Measurements from ENCODE around the gene MRPL10. TPM values are rescaled to one million over a fixed set of nuclear protein-coding genes. Genes with fewer than 3 reads are reported as not detected.

MRPL10 gene
- total RNA-seq, 1 experiment from 2014 or later = 112 TPM

DNA sequence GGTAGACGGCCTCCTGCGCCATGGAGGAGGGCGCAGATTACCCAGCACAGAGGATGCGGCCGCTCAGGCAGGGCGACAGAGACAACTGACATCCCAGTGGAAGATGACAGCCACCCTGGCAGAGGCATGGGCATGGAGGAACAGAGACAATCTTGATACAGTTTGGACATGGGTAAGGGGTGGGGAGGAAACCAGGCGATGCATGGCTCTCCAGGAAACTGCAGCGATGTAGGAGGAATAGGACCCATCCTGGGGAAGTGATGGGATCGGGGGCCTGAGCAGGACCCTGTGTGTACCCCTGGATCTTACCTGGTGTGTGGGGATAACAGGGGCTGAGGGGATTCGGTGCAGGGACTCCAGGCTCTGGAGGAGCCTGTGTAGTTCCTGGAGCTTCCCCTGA is 14.4 kb downstream of the MRPL10 start:
- Histone ChIP-seq H3K27ac (ENCODE audit: low read depth, low read length) (no peak overlapping the region), H3K79me2 (ENCODE audit: insufficient read depth, low read length) (no peaks in the 10 kb centered on the region), H3K9ac (ENCODE audit: low read length) (no peak overlapping the region), H2AFZ (ENCODE audit: low read depth, low read length, poor library complexity, severe bottlenecking) (no peak overlapping the region), H3K4me2 (ENCODE audit: low read length) (no peak overlapping the region), H3K4me3 (replicated peaks in 1 of 2; ENCODE audit: low read depth in 1 of 2, low read length in 2 of 2) (no peak overlapping the region), H3K4me1 (ENCODE audit: control insufficient read depth in 1 of 2, insufficient read depth in 2 of 2, low read length in 2 of 2) (peaks cover 12 to 23% of the 10 kb centered on the region in 2 experiments), H3K9me3 (ENCODE audit: control insufficient read depth in 1 of 2, insufficient read depth in 1 of 2, low read depth in 1 of 2, low read length in 2 of 2) (no peaks in the 10 kb centered on the region), H4K20me1 (ENCODE audit: insufficient read depth) (no peaks in the 10 kb centered on the region), H3K36me3 (ENCODE audit: control insufficient read depth in 1 of 2, insufficient read depth in 2 of 2, low read length in 2 of 2) (peaks cover 0 to 2% of the 10 kb centered on the region in 2 experiments; a peak in 2 of 4 replicates), H3K27me3 (ENCODE audit: insufficient read depth, low read length) (no peaks in the 10 kb centered on the region), H3K9me2 (ENCODE audit: insufficient read depth) (no peaks in the 10 kb centered on the region)
- ATAC-seq = no peak
- BruUV-seq (replicated peaks) = no TSS peak
- intact Hi-C loops (cut with micrococcal nuclease) = no loop called here
- CTCF ChIA-PET = no interaction called here
- RAD21 ChIA-PET (ENCODE audit: low non-redundant PET in 1 of 2, low total read pairs in 2 of 2, uncharacterized antibody in 2 of 2, unreplicated experiment in 2 of 2) = no interaction called here
- TF ChIP-seq ZFX (IDR thresholded peaks at IDR 0.05) (no peak), SP1 (IDR thresholded peaks at IDR 0.05; ENCODE audit: low read depth) (no peak), CBX3 (IDR thresholded peaks at IDR 0.05; ENCODE audit: low read depth) (no peak), RAD21 (IDR thresholded peaks at IDR 0.05; ENCODE audit: low read depth) (no peak)
- POLR2A ChIA-PET = no interaction called here
- DNase-seq (ENCODE audit: low read depth, low spot score) = no peak

DNA sequence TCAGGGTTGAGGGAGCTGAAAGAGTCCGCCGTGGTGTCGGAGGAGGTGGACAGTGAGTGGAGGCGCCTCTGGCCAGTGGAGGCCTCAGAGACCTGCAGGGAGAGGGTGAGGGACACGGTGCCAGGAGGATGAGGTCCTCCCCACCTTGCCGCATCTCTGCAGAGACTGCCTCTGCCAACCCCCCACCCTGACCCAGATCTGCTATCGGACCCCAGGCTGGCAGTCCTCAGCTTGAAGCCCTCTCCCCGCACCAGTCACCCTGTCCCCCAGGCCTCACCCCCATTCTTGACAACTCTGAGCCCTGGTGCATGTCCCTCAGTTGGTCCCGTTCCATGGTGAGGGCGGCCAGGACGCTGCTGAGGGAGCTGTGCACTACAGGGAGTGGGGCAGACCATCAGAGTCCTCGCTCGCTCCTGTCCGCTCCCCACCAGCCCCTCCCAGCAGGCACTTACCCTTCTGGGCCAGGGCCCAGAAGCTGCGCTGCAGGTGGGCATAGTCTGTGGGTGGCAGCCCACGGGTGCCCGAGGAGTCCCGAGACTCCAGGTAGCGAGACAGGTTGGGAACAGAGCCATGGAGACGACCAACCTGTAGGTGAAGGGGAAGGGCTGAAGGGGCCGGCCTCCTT is 15.1 kb downstream of the MRPL10 start:
- ChIA-PET CTCF (no interaction called here), POLR2A (no interaction called here), RAD21 (ENCODE audit: low non-redundant PET in 1 of 2, low total read pairs in 2 of 2, uncharacterized antibody in 2 of 2, unreplicated experiment in 2 of 2) (no interaction called here)
- Histone ChIP-seq H3K36me3 (ENCODE audit: control insufficient read depth in 1 of 2, insufficient read depth in 2 of 2, low read length in 2 of 2) (peaks cover 0 to 2% of the 10 kb centered on the region in 2 experiments; a peak in 2 of 4 replicates), H3K4me1 (ENCODE audit: control insufficient read depth in 1 of 2, insufficient read depth in 2 of 2, low read length in 2 of 2) (peaks cover 17 to 26% of the 10 kb centered on the region in 2 experiments), H3K4me2 (ENCODE audit: low read length) (no peak overlapping the region), H3K4me3 (replicated peaks in 1 of 2; ENCODE audit: low read depth in 1 of 2, low read length in 2 of 2) (no peak overlapping the region), H3K9me2 (ENCODE audit: insufficient read depth) (no peaks in the 10 kb centered on the region), H3K9ac (ENCODE audit: low read length) (no peak overlapping the region), H3K79me2 (ENCODE audit: insufficient read depth, low read length) (no peaks in the 10 kb centered on the region), H3K27ac (ENCODE audit: low read depth, low read length) (no peak overlapping the region), H4K20me1 (ENCODE audit: insufficient read depth) (no peaks in the 10 kb centered on the region), H2AFZ (ENCODE audit: low read depth, low read length, poor library complexity, severe bottlenecking) (no peak overlapping the region), H3K9me3 (ENCODE audit: control insufficient read depth in 1 of 2, insufficient read depth in 1 of 2, low read depth in 1 of 2, low read length in 2 of 2) (no peaks in the 10 kb centered on the region), H3K27me3 (ENCODE audit: insufficient read depth, low read length) (no peaks in the 10 kb centered on the region)
- DNase-seq (ENCODE audit: low read depth, low spot score) (no peak), ATAC-seq (no peak)
- no peak for TF ChIP-seq TCF7L2 (IDR thresholded peaks at IDR 0.05; ENCODE audit: borderline replicate concordance, extremely low read depth, insufficient read depth, insufficient read length)
- TF ChIP-seq POLR2AphosphoS5 (IDR thresholded peaks at IDR 0.05; ENCODE audit: low read depth, low read length) = no peak
- TF ChIP-seq CBX3 (IDR thresholded peaks at IDR 0.05; ENCODE audit: low read depth) = no peak
- intact Hi-C loops (cut with micrococcal nuclease) = no loop called here
- BruUV-seq (replicated peaks) = no TSS peak

Data from HCT116 (cell line).